NCI-H510A (cell line): ENCODE data around the gene ADAM17.
"Not testable (repeated sequence)": the region's sequence is repeated elsewhere in the genome, so short reads cannot be mapped to it uniquely, and the experiment has no call there.

ENCODE experiments used
- DNase-seq: peaks from one replicate; lab custom pipeline; 2025; lab: John Stamatoyannopoulos, UW

Gene ADAM17

GRCh38 chr2:9519250-9519649, 36.4 kb downstream of the ADAM17 start:
- no peak for DNase-seq

- no peak for DNase-seq
Measured at GRCh38 chr2:9518780-9519179, 36.9 kb downstream of the ADAM17 start.

GRCh38 chr2:9518163-9518562, 37.5 kb downstream of the ADAM17 start:
- no peak for DNase-seq

GRCh38 chr2:9517118-9517782, 38.4 kb downstream of the ADAM17 start:
- no peak for DNase-seq

GRCh38 chr2:9513946-9514345, 41.7 kb downstream of the ADAM17 start:
- not testable (repeated sequence) for DNase-seq

- DNase-seq, result no peak
Measured at GRCh38 chr2:9508931-9509330, 46.7 kb downstream of the ADAM17 start.

- no peak for DNase-seq
Measured at GRCh38 chr2:9498210-9498609, 57.4 kb downstream of the ADAM17 start.

GRCh38 chr2:9497017-9497416, 58.6 kb downstream of the ADAM17 start:
- DNase-seq, result peak; percentile 24

- DNase-seq, result no peak
Measured at GRCh38 chr2:9494081-9494480, 61.5 kb downstream of the ADAM17 start.

GRCh38 chr2:9493478-9493877, 62.2 kb downstream of the ADAM17 start:
- no peak for DNase-seq

- no peak for DNase-seq
Measured at GRCh38 chr2:9492927-9493326, 62.7 kb downstream of the ADAM17 start.

GRCh38 chr2:9490789-9491188, 64.8 kb downstream of the ADAM17 start:
- DNase-seq, result no peak

- no peak for DNase-seq
Measured at GRCh38 chr2:9488583-9489547, 66.8 kb downstream of the ADAM17 start.

- DNase-seq, result no peak
Measured at GRCh38 chr2:9484533-9484932, 71.1 kb downstream of the ADAM17 start.

GRCh38 chr2:9483107-9483506, 72.5 kb downstream of the ADAM17 start:
- no peak for DNase-seq

GRCh38 chr2:9480157-9480556, 75.5 kb downstream of the ADAM17 start:
- no peak for DNase-seq

GRCh38 chr2:9478526-9478925, 77.1 kb downstream of the ADAM17 start:
- DNase-seq, result no peak

- DNase-seq, result no peak
Measured at GRCh38 chr2:9477914-9478313, 77.7 kb downstream of the ADAM17 start.

GRCh38 chr2:9474361-9475057, 81.1 kb downstream of the ADAM17 start, which contains the start of gene IAH1:
TSS of gene IAH1 (plus strand) at chr2:9474551. CDS start at chr2:9474567, 16 bp downstream.
- peak; percentile 21 for DNase-seq

- no peak for DNase-seq
Measured at GRCh38 chr2:9473985-9474360, 81.7 kb downstream of the ADAM17 start.

- no peak for DNase-seq
Measured at GRCh38 chr2:9473308-9473984, 82.2 kb downstream of the ADAM17 start.

- no peak for DNase-seq
Measured at GRCh38 chr2:9472511-9472910, 83.1 kb downstream of the ADAM17 start.
